KOPT-K1 (cell line): ENCODE results near the gene ZNF335.
"Not testable (repeated sequence)": the region's sequence is repeated elsewhere in the genome, so short reads cannot be mapped to it uniquely, and the experiment has no call there.

ENCODE experiments used
- H3K27ac ChIP-seq: fragments of 200-600 bp; sonication (generic); 2 replicates; pipeline ENCODE4 v1.5.1; 2016; ENCODE audit warnings: antibody characterized with exemption, mild to moderate bottlenecking, low read depth, low read length; ENCODE audit not compliant: poor library complexity, severe bottlenecking
- H3K36me3 ChIP-seq: fragments of 200-600 bp; sonication (generic); 2 replicates; pipeline ENCODE4 v1.5.1; 2017; ENCODE audit warnings: antibody characterized with exemption, mild to moderate bottlenecking, low read length, moderate library complexity; ENCODE audit not compliant: insufficient read depth
- H3K9me3 ChIP-seq: fragments of 200-600 bp; sonication (generic); 2 replicates; pipeline ENCODE4 v1.5.1; 2017; ENCODE audit warnings: antibody characterized with exemption, low read length, mild to moderate bottlenecking; ENCODE audit not compliant: insufficient read depth, poor library complexity, severe bottlenecking

The ZNF335 gene

GRCh38 chr20:45956326-45956725, 15.7 kb downstream of the ZNF335 start:
- H3K36me3 ChIP-seq, result peaks cover 98% of the 10 kb centered on the region
- not testable (repeated sequence) for H3K9me3 ChIP-seq, H3K27ac ChIP-seq

GRCh38 chr20:45953672-45954071, 18.3 kb downstream of the ZNF335 start:
- Histone ChIP-seq H3K27ac (no peak overlapping the region), H3K9me3 (no peaks in the 10 kb centered on the region), H3K36me3 (peaks cover 98% of the 10 kb centered on the region)

- peaks cover 98% of the 10 kb centered on the region for H3K36me3 ChIP-seq
- no peaks in the 10 kb centered on the region for H3K9me3 ChIP-seq
- H3K27ac ChIP-seq, result no peak overlapping the region
These were observed 19.1 kb downstream of the ZNF335 start for GRCh38 chr20:45952861-45953260.

- Histone ChIP-seq H3K27ac (peak overlapping the region; percentile 18), H3K9me3 (no peaks in the 10 kb centered on the region), H3K36me3 (peaks cover 98% of the 10 kb centered on the region)
These were observed 19.8 kb downstream of the ZNF335 start for GRCh38 chr20:45951925-45952834.

GRCh38 chr20:45950330-45950646, 21.7 kb downstream of the ZNF335 start:
- Histone ChIP-seq H3K9me3 (no peaks in the 10 kb centered on the region), H3K27ac (no peak overlapping the region), H3K36me3 (peaks cover 98% of the 10 kb centered on the region)

- Histone ChIP-seq H3K9me3 (no peaks in the 10 kb centered on the region), H3K27ac (no peak overlapping the region), H3K36me3 (peaks cover 100% of the 10 kb centered on the region)
These were observed 22.3 kb downstream of the ZNF335 start for GRCh38 chr20:45949542-45950329.

GRCh38 chr20:45948742-45949541, 23.1 kb downstream of the ZNF335 start:
- H3K27ac ChIP-seq, result no peak overlapping the region
- H3K36me3 ChIP-seq, result peaks cover 100% of the 10 kb centered on the region
- no peaks in the 10 kb centered on the region for H3K9me3 ChIP-seq

GRCh38 chr20:45948261-45948733, 23.7 kb downstream of the ZNF335 start:
- no peak overlapping the region for H3K27ac ChIP-seq

GRCh38 chr20:45947110-45947866, 24.7 kb downstream of the ZNF335 start:
- no peaks in the 10 kb centered on the region for H3K9me3 ChIP-seq
- no peak overlapping the region for H3K27ac ChIP-seq
- peaks cover 100% of the 10 kb centered on the region for H3K36me3 ChIP-seq

More at GRCh38 chr20:45948261-45948733, 23.7 kb downstream of the ZNF335 start:
- peaks cover 100% of the 10 kb centered on the region for H3K36me3 ChIP-seq
- no peaks in the 10 kb centered on the region for H3K9me3 ChIP-seq

- Histone ChIP-seq H3K36me3 (peaks cover 97% of the 10 kb centered on the region), H3K9me3 (no peaks in the 10 kb centered on the region), H3K27ac (no peak overlapping the region)
These were observed 25.6 kb downstream of the ZNF335 start for GRCh38 chr20:45946149-45946970.

GRCh38 chr20:45945678-45946148, 26.3 kb downstream of the ZNF335 start:
- Histone ChIP-seq H3K27ac (no peak overlapping the region), H3K36me3 (peaks cover 97% of the 10 kb centered on the region)

GRCh38 chr20:45944965-45945677, 26.9 kb downstream of the ZNF335 start:
- Histone ChIP-seq H3K9me3 (no peaks in the 10 kb centered on the region), H3K27ac (no peak overlapping the region), H3K36me3 (peaks cover 97% of the 10 kb centered on the region)

More at GRCh38 chr20:45945678-45946148, 26.3 kb downstream of the ZNF335 start:
- H3K9me3 ChIP-seq, result no peaks in the 10 kb centered on the region
